OCI-LY1 (cell line): ENCODE data around the gene EVC2.

ENCODE experiments used
- H2AFZ ChIP-seq: fragments of 200-600 bp; sonication (generic), shearing (Covaris generic); 2 replicates; pipeline ENCODE4 v1.6.0; 2014; ENCODE audit warnings: antibody characterized with exemption, mild to moderate bottlenecking, low read length
- H3F3A ChIP-seq: fragments of 200-600 bp; sonication (generic), shearing (Covaris generic); 2 replicates; pipeline ENCODE4 v1.6.0; 2014; ENCODE audit warnings: mild to moderate bottlenecking, antibody characterized with exemption, low read length, moderate library complexity; ENCODE audit not compliant: insufficient read depth
- H3K27ac ChIP-seq: fragments of 200-600 bp; sonication (generic); 2 replicates; pipeline ENCODE4 v1.5.1; 2014; ENCODE audit warnings: low read length, mixed run types, mild to moderate bottlenecking, low read depth; ENCODE audit not compliant: poor library complexity, severe bottlenecking
- H3K27me3 ChIP-seq: fragments of 200-600 bp; sonication (generic); 2 replicates; pipeline ENCODE4 v1.6.0; 2014; ENCODE audit warnings: antibody characterized with exemption, mild to moderate bottlenecking, low read length, moderate library complexity; ENCODE audit not compliant: insufficient read depth
- H3K36me3 ChIP-seq: fragments of 200-600 bp; sonication (generic); 2 replicates; pipeline ENCODE4 v1.6.1; 2014; ENCODE audit warnings: mild to moderate bottlenecking, antibody characterized with exemption, low read length, moderate library complexity, mixed read lengths; ENCODE audit not compliant: insufficient read depth
- H3K4me1 ChIP-seq: fragments of 200-600 bp; sonication (generic); 2 replicates; pipeline ENCODE4 v1.5.1; 2014; ENCODE audit warnings: mild to moderate bottlenecking, low read length, moderate library complexity; ENCODE audit not compliant: insufficient read depth, severe bottlenecking
- H3K4me2 ChIP-seq: fragments of 200-600 bp; sonication (generic), shearing (Covaris generic); 2 replicates; pipeline ENCODE4 v1.6.1; 2014; ENCODE audit warnings: low read length
- H3K4me3 ChIP-seq: fragments of 200-600 bp; sonication (generic); 2 replicates; pipeline ENCODE4 v1.5.1; 2014; ENCODE audit warnings: low read length, low read depth, mild to moderate bottlenecking, mixed read lengths; ENCODE audit not compliant: poor library complexity, severe bottlenecking
- H3K79me2 ChIP-seq: fragments of 200-600 bp; shearing (Covaris generic); 2 replicates; pipeline ENCODE4 v1.6.1; 2016; ENCODE audit warnings: mixed run types, low read length, mixed read lengths; ENCODE audit not compliant: insufficient read depth
- H3K9ac ChIP-seq: fragments of 200-600 bp; sonication (generic), shearing (Covaris generic); 2 replicates; pipeline ENCODE4 v1.6.1; 2014; ENCODE audit warnings: mild to moderate bottlenecking, low read length, mixed read lengths
- H3K9me2 ChIP-seq: fragments of 200-600 bp; sonication (generic), shearing (Covaris generic); 2 replicates; pipeline ENCODE4 v1.6.1; 2014; ENCODE audit warnings: low read depth, mild to moderate bottlenecking, low read length, mixed read lengths
- H3K9me3 ChIP-seq: fragments of 200-600 bp; shearing (Covaris generic); 2 replicates; pipeline ENCODE4 v1.6.1; 2014; ENCODE audit warnings: low read length, mixed read lengths
- H4K20me1 ChIP-seq: fragments of 200-600 bp; sonication (generic), shearing (Covaris generic); 2 replicates; pipeline ENCODE4 v1.6.0; 2016; ENCODE audit warnings: mild to moderate bottlenecking, low read length; ENCODE audit not compliant: insufficient read depth
- CTCF ChIP-seq: fragments of 200-600 bp; sonication (generic), shearing (Covaris generic); IDR thresholded peaks from 2 replicates; pipeline ENCODE4 v1.5.1; 2017; ENCODE audit warnings: mild to moderate bottlenecking, antibody characterized with exemption, low read length, moderate library complexity, mixed read lengths
- EZH2 ChIP-seq: fragments of 200-600 bp; sonication (generic), shearing (Covaris generic); IDR thresholded peaks from 2 replicates; pipeline ENCODE4 v1.8.0; 2017; ENCODE audit warnings: borderline replicate concordance, mixed run types, mild to moderate bottlenecking, antibody characterized with exemption, low read length, moderate library complexity, mixed read lengths

The EVC2 gene

GRCh38 chr4:5661237-5661636 is 47.1 kb downstream of the EVC2 start:
- TF ChIP-seq CTCF (no peak), EZH2 (no peak)
- H3K4me2 ChIP-seq = no peak overlapping the region

GRCh38 chr4:5660185-5660584 is 48.2 kb downstream of the EVC2 start:
- Histone ChIP-seq H4K20me1 (no peaks in the 10 kb centered on the region), H3K4me2 (no peak overlapping the region), H3K4me1 (no peaks in the 10 kb centered on the region), H3K27me3 (no peaks in the 10 kb centered on the region), H3K9me2 (no peaks in the 10 kb centered on the region), H3K4me3 (no peak overlapping the region), H2AFZ (no peak overlapping the region), H3K9me3 (no peaks in the 10 kb centered on the region), H3F3A (no peaks in the 10 kb centered on the region), H3K27ac (no peak overlapping the region), H3K79me2 (no peaks in the 10 kb centered on the region), H3K9ac (no peak overlapping the region), H3K36me3 (peaks cover 24% of the 10 kb centered on the region)
- TF ChIP-seq EZH2 (no peak), CTCF (no peak)

More at GRCh38 chr4:5661237-5661636, 47.1 kb downstream of the EVC2 start:
- H2AFZ ChIP-seq = no peak overlapping the region
- H3K4me3 ChIP-seq = no peak overlapping the region
- no peaks in the 10 kb centered on the region for H3K79me2 ChIP-seq
- no peaks in the 10 kb centered on the region for H3F3A ChIP-seq
- H4K20me1 ChIP-seq = no peaks in the 10 kb centered on the region
- H3K9me2 ChIP-seq = no peaks in the 10 kb centered on the region
- no peaks in the 10 kb centered on the region for H3K4me1 ChIP-seq
- H3K36me3 ChIP-seq = peaks cover 24% of the 10 kb centered on the region
- no peaks in the 10 kb centered on the region for H3K27me3 ChIP-seq
- no peak overlapping the region for H3K9ac ChIP-seq
- H3K9me3 ChIP-seq = no peaks in the 10 kb centered on the region
- no peak overlapping the region for H3K27ac ChIP-seq

GRCh38 chr4:5658974-5659373 is 49.4 kb downstream of the EVC2 start:
- Histone ChIP-seq H2AFZ (no peak overlapping the region), H3K27me3 (no peaks in the 10 kb centered on the region), H3K4me3 (no peak overlapping the region), H3K4me2 (no peak overlapping the region), H3K79me2 (no peaks in the 10 kb centered on the region), H3K27ac (no peak overlapping the region), H3K4me1 (no peaks in the 10 kb centered on the region), H3F3A (no peaks in the 10 kb centered on the region), H4K20me1 (no peaks in the 10 kb centered on the region), H3K9me2 (no peaks in the 10 kb centered on the region), H3K9ac (no peak overlapping the region), H3K9me3 (no peaks in the 10 kb centered on the region), H3K36me3 (peaks cover 24% of the 10 kb centered on the region)
- TF ChIP-seq EZH2 (no peak), CTCF (no peak)
